Body of pancreas (tissue), 4 donors: ENCODE data around the gene ATG2B.

ENCODE experiments used
- CTCF ChIP-seq, 7 experiments: fragments of 450-650 bp in 4 of 7; fragments of 200-600 bp in 3 of 7; sonication (generic) in 3 of 7; IDR thresholded peaks; one replicate each; pipeline ENCODE4 v1.5.1; 2016 to 2019; ENCODE audit warnings: antibody characterized with exemption in 7 of 7
- POLR2A ChIP-seq, 3 donors: fragments of 450-650 bp; IDR thresholded peaks; one replicate each; pipeline ENCODE4 v1.6.1; 2016; ENCODE audit warnings: antibody characterized with exemption in 3 of 3, mild to moderate bottlenecking in 2 of 3

- TF ChIP-seq POLR2A (IDR thresholded peaks at IDR 0.05) (no peak), CTCF (IDR thresholded peaks at IDR 0.05) (no peak)
Observed at GRCh38 chr14:96351986-96352385, 11.2 kb downstream of the ATG2B start.
